Measurements from ENCODE around the gene DELE1.

The DELE1 gene

GRCh38 chr5:141950207-141951005 lies 26.7 kb downstream of the DELE1 start:
- DNase-seq: no peak
- H3K4me1 Mint-ChIP-seq: peaks cover 8% of the 10 kb centered on the region
- no peak overlapping the region for H3K4me3 Mint-ChIP-seq
- peak; percentile 48 for ATAC-seq
- no peaks in the 10 kb centered on the region for H3K36me3 Mint-ChIP-seq (ENCODE audit: low read depth)
- no peaks in the 10 kb centered on the region for H3K27me3 Mint-ChIP-seq
- H3K9me3 Mint-ChIP-seq: no peaks in the 10 kb centered on the region
- H3K27ac Mint-ChIP-seq: no peak overlapping the region

GRCh38 chr5:141951332-141951781 lies 27.7 kb downstream of the DELE1 start:
- no peak overlapping the region for H3K4me3 Mint-ChIP-seq
- H3K4me1 Mint-ChIP-seq: peaks cover 8% of the 10 kb centered on the region
- ATAC-seq (peak; percentile 77), DNase-seq (peak; percentile 38)
- no peaks in the 10 kb centered on the region for H3K9me3 Mint-ChIP-seq
- H3K27me3 Mint-ChIP-seq: no peaks in the 10 kb centered on the region
- no peaks in the 10 kb centered on the region for H3K36me3 Mint-ChIP-seq (ENCODE audit: low read depth)
- no peak overlapping the region for H3K27ac Mint-ChIP-seq

- H3K27me3 Mint-ChIP-seq: no peaks in the 10 kb centered on the region
- peaks cover 8% of the 10 kb centered on the region for H3K4me1 Mint-ChIP-seq
- no peak overlapping the region for H3K27ac Mint-ChIP-seq
- no peak overlapping the region for H3K4me3 Mint-ChIP-seq
- no peaks in the 10 kb centered on the region for H3K36me3 Mint-ChIP-seq (ENCODE audit: low read depth)
- no peaks in the 10 kb centered on the region for H3K9me3 Mint-ChIP-seq
- no peak for ATAC-seq
- no peak for DNase-seq
Measured at GRCh38 chr5:141952020-141952419, 28.3 kb downstream of the DELE1 start.

- H3K4me3 Mint-ChIP-seq: no peak overlapping the region
- DNase-seq (no peak), ATAC-seq (no peak)
- no peaks in the 10 kb centered on the region for H3K9me3 Mint-ChIP-seq
- H3K36me3 Mint-ChIP-seq (ENCODE audit: low read depth): no peaks in the 10 kb centered on the region
- peaks cover 25% of the 10 kb centered on the region for H3K4me1 Mint-ChIP-seq
- H3K27ac Mint-ChIP-seq: no peak overlapping the region
- H3K27me3 Mint-ChIP-seq: no peaks in the 10 kb centered on the region
Measured at GRCh38 chr5:141954194-141954593, 30.5 kb downstream of the DELE1 start.

GRCh38 chr5:141957367-141957996 lies 33.8 kb downstream of the DELE1 start:
- Mint-ChIP-seq H3K9me3 (no peaks in the 10 kb centered on the region), H3K36me3 (ENCODE audit: low read depth) (no peaks in the 10 kb centered on the region), H3K4me3 (peak overlapping the region; percentile 77), H3K27me3 (no peaks in the 10 kb centered on the region), H3K4me1 (peaks cover 36% of the 10 kb centered on the region), H3K27ac (peak overlapping the region; percentile 81)
- ATAC-seq (no peak), DNase-seq (no peak)

- Mint-ChIP-seq H3K9me3 (no peaks in the 10 kb centered on the region), H3K4me1 (peaks cover 36% of the 10 kb centered on the region), H3K36me3 (ENCODE audit: low read depth) (no peaks in the 10 kb centered on the region), H3K4me3 (peak within 1 kb of the TSS; percentile 77), H3K27ac (peak within 1 kb of the TSS; percentile 81), H3K27me3 (no peaks in the 10 kb centered on the region)
- DNase-seq: peak; percentile 25
- peak; percentile 31 for ATAC-seq
Measured at GRCh38 chr5:141958113-141958512, 34.4 kb downstream of the DELE1 start, which contains the start of gene PCDH12. Gene PCDH12, minus strand, starts transcription at chr5:141958202. Its CDS starts 351 bp downstream, at chr5:141957851.

GRCh38 chr5:141958546-141959172 lies 35.0 kb downstream of the DELE1 start:
- H3K4me1 Mint-ChIP-seq: peaks cover 36% of the 10 kb centered on the region
- H3K36me3 Mint-ChIP-seq (ENCODE audit: low read depth): no peaks in the 10 kb centered on the region
- H3K4me3 Mint-ChIP-seq: peak overlapping the region; percentile 77
- DNase-seq: no peak
- ATAC-seq: peak; percentile 37
- H3K27ac Mint-ChIP-seq: peak overlapping the region; percentile 81
- H3K27me3 Mint-ChIP-seq: no peaks in the 10 kb centered on the region
- no peaks in the 10 kb centered on the region for H3K9me3 Mint-ChIP-seq

GRCh38 chr5:141960018-141960417 lies 36.3 kb downstream of the DELE1 start:
- Mint-ChIP-seq H3K36me3 (ENCODE audit: low read depth) (no peaks in the 10 kb centered on the region), H3K4me1 (peaks cover 36% of the 10 kb centered on the region), H3K4me3 (no peak overlapping the region), H3K27me3 (no peaks in the 10 kb centered on the region), H3K9me3 (no peaks in the 10 kb centered on the region), H3K27ac (no peak overlapping the region)
- ATAC-seq: no peak
- DNase-seq: peak; percentile 51

GRCh38 chr5:141960449-141961323 lies 37.0 kb downstream of the DELE1 start:
- peak; percentile 92 for DNase-seq
- peaks cover 36% of the 10 kb centered on the region for H3K4me1 Mint-ChIP-seq
- ATAC-seq: peak; percentile 89
- no peaks in the 10 kb centered on the region for H3K27me3 Mint-ChIP-seq
- no peaks in the 10 kb centered on the region for H3K36me3 Mint-ChIP-seq (ENCODE audit: low read depth)
- no peaks in the 10 kb centered on the region for H3K9me3 Mint-ChIP-seq
- H3K4me3 Mint-ChIP-seq: no peak overlapping the region
- H3K27ac Mint-ChIP-seq: peak overlapping the region; percentile 81

GRCh38 chr5:141961466-141961865 lies 37.8 kb downstream of the DELE1 start:
- Mint-ChIP-seq H3K36me3 (ENCODE audit: low read depth) (no peaks in the 10 kb centered on the region), H3K27ac (peak overlapping the region; percentile 81), H3K9me3 (no peaks in the 10 kb centered on the region), H3K27me3 (no peaks in the 10 kb centered on the region), H3K4me1 (peaks cover 36% of the 10 kb centered on the region), H3K4me3 (no peak overlapping the region)
- no peak for ATAC-seq
- no peak for DNase-seq

- H3K9me3 Mint-ChIP-seq: no peaks in the 10 kb centered on the region
- ATAC-seq (no peak), DNase-seq (no peak)
- H3K36me3 Mint-ChIP-seq (ENCODE audit: low read depth): no peaks in the 10 kb centered on the region
- no peaks in the 10 kb centered on the region for H3K27me3 Mint-ChIP-seq
- no peak overlapping the region for H3K4me3 Mint-ChIP-seq
- H3K4me1 Mint-ChIP-seq: peaks cover 30% of the 10 kb centered on the region
- no peak overlapping the region for H3K27ac Mint-ChIP-seq
Measured at GRCh38 chr5:141963701-141964100, 40.0 kb downstream of the DELE1 start.

GRCh38 chr5:141965071-141965470 lies 41.4 kb downstream of the DELE1 start:
- DNase-seq: no peak
- Mint-ChIP-seq H3K4me1 (peaks cover 26% of the 10 kb centered on the region), H3K27ac (no peak overlapping the region), H3K27me3 (no peaks in the 10 kb centered on the region), H3K9me3 (no peaks in the 10 kb centered on the region), H3K4me3 (no peak overlapping the region), H3K36me3 (ENCODE audit: low read depth) (peaks cover 2% of the 10 kb centered on the region)
- no peak for ATAC-seq

- no peak for ATAC-seq
- Mint-ChIP-seq H3K36me3 (ENCODE audit: low read depth) (peaks cover 2% of the 10 kb centered on the region), H3K27ac (no peak overlapping the region), H3K4me1 (peaks cover 23% of the 10 kb centered on the region), H3K9me3 (no peaks in the 10 kb centered on the region), H3K27me3 (no peaks in the 10 kb centered on the region), H3K4me3 (no peak overlapping the region)
- no peak for DNase-seq
Measured at GRCh38 chr5:141966275-141966962, 42.7 kb downstream of the DELE1 start.

- DNase-seq (no peak), ATAC-seq (no peak)
- no peak overlapping the region for H3K27ac Mint-ChIP-seq
- H3K4me1 Mint-ChIP-seq: peaks cover 23% of the 10 kb centered on the region
- no peaks in the 10 kb centered on the region for H3K9me3 Mint-ChIP-seq
- H3K4me3 Mint-ChIP-seq: no peak overlapping the region
- H3K36me3 Mint-ChIP-seq (ENCODE audit: low read depth): peaks cover 4% of the 10 kb centered on the region
- H3K27me3 Mint-ChIP-seq: no peaks in the 10 kb centered on the region
Measured at GRCh38 chr5:141966963-141967333, 43.3 kb downstream of the DELE1 start.
